Hematopoietic multipotent progenitor cell treated with erythropoietin and hydrocortisone succinate and interleukin-3 and kit ligand, for 17 days (in vitro differentiated cells): ENCODE results near the gene GLI1.

Experiments
- DNase-seq: peaks from one replicate; pipeline ENCODE4 v3.0.0-alpha.2; 2015; ENCODE audit warnings: low spot score

GLI1 gene

DNA sequence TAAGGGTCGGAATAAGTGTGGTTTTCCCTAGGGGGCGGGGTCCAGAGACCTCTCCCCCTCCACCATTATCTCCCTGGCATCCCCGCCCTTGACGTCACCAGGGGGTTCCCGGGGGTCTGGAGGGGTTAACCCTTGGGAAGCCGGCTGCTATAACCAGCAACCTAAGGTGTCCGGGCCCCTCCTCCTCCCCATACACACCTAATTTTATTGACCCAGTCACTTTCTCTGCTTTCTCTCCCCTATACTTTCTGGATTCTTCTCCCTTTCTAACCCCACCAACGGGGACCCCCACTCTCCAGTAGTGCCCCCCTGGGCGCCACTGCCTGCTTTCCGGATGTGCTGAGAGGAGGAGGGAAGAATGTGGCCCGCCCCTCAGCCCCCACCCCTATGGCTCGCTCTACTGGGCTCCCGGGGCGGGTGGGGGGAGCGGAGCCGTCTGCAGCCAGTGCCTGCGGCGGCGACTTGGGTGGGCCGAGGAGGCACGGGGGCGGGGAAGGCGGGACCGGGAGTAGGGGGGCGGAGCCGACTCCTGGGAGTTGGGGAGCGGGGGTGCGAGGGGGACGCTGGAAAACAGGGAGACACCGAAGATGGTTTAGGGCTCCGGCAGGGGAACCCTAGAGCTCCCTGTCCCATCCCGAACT lies 1.8 kb downstream of the GLI1 start:
- DNase-seq = no peak

DNA sequence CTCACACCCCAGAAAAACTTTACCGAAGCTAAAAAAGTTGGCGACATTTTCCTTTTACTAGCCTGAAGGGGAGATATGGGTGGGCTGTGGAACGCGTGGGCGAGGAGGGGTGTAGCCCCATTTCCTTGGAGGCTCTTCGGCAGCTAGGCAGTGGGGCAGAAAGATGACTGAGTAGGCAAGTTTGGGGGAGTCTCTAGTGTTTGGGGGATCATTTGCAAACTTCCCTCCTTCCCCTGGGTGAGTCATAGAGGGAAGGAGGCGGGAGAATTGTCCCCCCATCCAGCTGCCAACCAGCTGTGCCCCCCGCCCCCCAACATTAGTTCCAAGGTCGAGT lies 2.3 kb downstream of the GLI1 start:
- no peak for DNase-seq

DNA sequence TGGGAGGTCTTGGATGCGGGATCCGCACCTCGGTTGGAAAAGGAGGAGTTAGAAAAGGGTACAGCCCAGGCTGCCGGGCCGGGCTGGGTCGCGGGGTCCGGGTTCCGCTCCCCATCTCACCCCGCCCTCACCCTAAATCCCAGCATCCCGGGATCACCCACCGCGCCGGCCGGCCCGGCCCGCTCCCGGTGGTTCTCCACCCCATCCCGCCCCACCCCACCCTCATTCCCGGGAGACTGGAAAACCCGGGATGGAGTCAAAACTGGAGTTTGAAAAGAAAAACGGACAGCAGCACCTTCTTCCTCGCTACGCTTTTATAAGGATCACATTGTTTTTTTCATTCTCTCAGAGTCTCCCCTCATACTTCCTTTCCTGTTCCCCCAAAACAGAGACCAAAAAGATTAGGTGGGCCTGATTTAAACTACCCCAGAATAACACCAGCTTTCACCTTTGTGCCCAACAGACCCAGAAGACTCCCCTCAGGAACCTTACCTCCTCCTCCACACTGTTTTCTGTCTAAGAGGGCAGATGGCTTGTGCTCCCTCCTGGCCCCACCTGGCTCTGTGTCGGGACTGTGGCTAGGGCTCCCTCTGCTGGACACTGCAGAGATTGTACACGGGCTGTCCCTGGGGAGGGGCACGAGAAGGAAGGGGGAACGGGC lies 2.8 kb downstream of the GLI1 start:
- DNase-seq = peak; percentile 88

DNA sequence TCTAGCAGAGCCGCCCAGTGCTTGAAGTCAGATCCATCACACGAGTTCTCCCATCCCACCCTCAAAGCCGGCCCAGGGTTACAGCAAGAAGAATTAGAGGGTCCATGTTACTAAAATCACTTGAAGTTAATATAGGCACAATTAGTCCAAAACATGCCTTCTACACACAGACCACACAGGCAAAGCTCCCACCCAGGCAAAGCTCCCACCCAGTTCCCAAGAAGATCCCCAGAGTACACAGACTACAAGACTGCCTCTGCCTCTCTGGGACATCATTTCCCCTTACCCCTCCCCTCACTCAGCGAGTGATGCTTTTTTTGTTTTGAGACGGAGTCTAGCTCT lies 3.3 kb downstream of the GLI1 start:
- no peak for DNase-seq

DNA sequence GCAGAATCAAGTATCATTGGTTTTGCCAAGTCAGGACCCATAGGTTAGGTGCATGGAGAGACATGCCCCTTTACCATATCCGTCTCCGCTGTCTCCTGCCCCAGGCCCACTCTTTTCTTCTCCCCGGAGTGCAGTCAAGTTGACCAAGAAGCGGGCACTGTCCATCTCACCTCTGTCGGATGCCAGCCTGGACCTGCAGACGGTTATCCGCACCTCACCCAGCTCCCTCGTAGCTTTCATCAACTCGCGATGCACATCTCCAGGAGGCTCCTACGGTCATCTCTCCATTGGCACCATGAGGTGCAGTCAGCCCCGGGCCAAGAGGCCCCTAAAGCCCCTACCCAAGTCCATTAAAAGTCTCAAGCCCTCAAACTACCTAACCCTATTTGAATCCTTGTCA lies 5.0 kb downstream of the GLI1 start:
- no peak for DNase-seq

DNA sequence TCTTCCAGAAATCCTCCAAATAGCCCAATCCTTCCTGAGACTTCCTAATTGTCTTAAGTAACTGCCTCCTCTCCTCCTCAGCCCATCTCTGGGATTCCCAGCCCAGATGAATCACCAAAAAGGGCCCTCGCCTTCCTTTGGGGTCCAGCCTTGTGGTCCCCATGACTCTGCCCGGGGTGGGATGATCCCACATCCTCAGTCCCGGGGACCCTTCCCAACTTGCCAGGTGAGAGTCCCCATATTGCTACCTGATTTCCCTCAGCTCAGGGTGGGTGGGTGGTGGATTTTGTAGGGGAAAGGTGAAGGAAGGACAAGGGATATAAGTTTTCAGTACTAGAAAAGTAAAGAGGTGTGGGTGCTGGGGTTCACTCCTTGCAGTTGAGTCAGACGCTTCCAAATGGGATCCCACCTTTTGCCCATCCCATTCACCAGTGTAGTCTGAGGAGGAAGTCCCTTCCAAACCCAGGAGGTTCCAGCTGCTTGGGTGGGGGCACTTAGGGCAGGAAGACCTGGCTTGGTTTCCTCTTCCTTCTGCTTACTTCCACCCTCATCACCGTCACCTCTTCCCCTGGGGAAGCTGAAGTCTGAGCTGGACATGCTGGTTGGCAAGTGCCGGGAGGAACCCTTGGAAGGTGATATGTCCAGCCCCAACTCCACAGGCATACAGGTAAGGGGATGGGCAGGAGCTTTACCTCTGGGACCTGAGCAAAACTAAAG lies 5.6 kb downstream of the GLI1 start:
- DNase-seq = no peak

DNA sequence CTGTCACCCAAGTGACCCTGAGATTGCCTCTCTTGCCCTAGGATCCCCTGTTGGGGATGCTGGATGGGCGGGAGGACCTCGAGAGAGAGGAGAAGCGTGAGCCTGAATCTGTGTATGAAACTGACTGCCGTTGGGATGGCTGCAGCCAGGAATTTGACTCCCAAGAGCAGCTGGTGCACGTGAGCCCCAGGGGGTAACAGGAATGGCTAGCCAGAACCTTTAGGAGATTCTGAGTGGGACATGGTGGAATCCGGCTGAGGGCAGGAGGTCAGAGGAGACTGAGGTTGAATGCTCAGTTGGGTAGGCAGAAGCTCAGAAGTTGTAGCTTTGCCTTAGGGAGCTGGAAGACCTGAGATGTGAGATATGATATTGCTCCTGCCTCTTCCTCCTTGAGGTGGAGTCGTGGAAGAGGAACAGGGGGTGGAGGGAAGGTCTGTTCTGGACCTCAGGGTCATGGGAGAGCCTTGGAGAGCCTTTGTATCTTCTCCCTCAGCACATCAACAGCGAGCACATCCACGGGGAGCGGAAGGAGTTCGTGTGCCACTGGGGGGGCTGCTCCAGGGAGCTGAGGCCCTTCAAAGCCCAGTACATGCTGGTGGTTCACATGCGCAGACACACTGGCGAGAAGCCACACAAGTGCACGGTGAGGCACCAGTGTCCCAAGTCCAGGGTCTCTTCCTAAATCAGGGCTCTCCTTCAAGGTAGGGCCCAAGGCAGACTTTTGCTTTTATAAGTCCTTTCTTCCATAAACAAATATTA lies 6.3 kb downstream of the GLI1 start:
- DNase-seq = no peak

DNA sequence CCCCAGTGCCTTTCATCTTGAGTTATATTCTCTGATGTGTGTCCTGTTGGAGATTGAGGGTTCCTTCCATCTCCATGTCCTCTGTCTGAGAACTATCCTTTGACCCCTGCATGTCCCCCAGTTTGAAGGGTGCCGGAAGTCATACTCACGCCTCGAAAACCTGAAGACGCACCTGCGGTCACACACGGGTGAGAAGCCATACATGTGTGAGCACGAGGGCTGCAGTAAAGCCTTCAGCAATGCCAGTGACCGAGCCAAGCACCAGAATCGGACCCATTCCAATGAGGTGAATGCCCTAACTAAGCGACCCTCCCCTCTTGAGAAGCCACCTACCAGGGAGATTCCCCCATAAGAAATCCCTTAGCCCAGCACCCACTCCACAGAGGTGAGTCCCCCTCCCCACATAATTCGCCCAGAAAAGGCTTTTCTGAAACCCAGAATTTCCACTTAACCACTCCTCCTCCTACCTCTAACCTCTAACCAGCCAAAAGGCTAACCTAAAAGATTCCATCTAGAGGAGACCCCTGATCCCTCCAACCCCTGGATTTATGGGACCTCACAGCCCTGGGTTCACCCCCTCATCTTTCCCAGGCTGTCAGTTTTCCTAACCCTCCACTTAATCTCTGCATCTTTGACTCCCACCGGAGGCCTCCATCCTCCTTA lies 7.8 kb downstream of the GLI1 start:
- DNase-seq = no peak

DNA sequence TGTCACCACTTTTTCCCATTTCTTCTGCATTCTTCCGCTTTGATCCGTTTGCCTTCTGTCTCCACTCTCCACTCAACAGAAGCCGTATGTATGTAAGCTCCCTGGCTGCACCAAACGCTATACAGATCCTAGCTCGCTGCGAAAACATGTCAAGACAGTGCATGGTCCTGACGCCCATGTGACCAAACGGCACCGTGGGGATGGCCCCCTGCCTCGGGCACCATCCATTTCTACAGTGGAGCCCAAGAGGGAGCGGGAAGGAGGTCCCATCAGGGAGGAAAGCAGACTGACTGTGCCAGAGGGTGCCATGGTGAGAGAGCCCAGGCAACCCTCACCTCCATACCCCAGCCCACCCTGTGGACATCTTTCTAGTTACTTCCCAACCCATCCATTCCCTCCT lies 8.3 kb downstream of the GLI1 start:
- no peak for DNase-seq

DNA sequence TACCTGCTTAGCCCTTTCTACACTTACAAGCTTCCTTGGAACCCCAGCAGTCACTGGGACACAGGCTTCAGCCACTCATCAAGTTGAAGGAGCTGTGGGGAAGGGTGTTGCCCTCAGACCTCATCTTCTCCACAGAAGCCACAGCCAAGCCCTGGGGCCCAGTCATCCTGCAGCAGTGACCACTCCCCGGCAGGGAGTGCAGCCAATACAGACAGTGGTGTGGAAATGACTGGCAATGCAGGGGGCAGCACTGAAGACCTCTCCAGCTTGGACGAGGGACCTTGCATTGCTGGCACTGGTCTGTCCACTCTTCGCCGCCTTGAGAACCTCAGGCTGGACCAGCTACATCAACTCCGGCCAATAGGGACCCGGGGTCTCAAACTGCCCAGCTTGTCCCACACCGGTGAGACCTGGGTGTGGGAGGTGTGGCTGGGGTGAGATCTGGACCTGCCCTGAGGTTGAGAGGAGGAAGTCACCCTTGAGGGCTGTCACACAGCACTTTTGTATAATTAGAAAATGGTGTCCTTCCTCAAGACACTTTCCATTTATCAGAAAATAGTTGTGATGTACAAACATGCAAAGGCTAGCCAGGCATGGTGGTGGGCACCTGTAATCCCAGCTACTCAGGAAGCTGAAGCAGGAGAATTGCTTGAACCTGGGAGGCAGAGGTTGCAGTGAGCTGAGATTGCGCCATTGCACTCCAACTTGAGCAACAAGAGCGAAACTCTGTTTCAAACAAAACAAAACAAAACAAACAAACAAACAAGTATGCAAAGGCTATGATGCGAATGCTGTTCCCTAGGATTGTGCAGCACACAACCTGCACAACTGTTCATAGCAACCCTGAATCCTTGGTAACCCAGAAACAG lies 9.9 kb downstream of the GLI1 start:
- no peak for DNase-seq

DNA sequence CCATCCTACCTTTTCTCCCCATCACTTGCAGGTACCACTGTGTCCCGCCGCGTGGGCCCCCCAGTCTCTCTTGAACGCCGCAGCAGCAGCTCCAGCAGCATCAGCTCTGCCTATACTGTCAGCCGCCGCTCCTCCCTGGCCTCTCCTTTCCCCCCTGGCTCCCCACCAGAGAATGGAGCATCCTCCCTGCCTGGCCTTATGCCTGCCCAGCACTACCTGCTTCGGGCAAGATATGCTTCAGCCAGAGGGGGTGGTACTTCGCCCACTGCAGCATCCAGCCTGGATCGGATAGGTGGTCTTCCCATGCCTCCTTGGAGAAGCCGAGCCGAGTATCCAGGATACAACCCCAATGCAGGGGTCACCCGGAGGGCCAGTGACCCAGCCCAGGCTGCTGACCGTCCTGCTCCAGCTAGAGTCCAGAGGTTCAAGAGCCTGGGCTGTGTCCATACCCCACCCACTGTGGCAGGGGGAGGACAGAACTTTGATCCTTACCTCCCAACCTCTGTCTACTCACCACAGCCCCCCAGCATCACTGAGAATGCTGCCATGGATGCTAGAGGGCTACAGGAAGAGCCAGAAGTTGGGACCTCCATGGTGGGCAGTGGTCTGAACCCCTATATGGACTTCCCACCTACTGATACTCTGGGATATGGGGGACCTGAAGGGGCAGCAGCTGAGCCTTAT lies 10.8 kb downstream of the GLI1 start:
- DNase-seq = no peak

DNA sequence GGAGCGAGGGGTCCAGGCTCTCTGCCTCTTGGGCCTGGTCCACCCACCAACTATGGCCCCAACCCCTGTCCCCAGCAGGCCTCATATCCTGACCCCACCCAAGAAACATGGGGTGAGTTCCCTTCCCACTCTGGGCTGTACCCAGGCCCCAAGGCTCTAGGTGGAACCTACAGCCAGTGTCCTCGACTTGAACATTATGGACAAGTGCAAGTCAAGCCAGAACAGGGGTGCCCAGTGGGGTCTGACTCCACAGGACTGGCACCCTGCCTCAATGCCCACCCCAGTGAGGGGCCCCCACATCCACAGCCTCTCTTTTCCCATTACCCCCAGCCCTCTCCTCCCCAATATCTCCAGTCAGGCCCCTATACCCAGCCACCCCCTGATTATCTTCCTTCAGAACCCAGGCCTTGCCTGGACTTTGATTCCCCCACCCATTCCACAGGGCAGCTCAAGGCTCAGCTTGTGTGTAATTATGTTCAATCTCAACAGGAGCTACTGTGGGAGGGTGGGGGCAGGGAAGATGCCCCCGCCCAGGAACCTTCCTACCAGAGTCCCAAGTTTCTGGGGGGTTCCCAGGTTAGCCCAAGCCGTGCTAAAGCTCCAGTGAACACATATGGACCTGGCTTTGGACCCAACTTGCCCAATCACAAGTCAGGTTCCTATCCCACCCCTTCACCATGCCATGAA lies 11.5 kb downstream of the GLI1 start:
- DNase-seq = no peak

DNA sequence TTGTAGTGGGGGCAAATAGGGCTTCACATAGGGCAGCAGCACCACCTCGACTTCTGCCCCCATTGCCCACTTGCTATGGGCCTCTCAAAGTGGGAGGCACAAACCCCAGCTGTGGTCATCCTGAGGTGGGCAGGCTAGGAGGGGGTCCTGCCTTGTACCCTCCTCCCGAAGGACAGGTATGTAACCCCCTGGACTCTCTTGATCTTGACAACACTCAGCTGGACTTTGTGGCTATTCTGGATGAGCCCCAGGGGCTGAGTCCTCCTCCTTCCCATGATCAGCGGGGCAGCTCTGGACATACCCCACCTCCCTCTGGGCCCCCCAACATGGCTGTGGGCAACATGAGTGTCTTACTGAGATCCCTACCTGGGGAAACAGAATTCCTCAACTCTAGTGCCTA lies 12.1 kb downstream of the GLI1 start:
- no peak for DNase-seq

DNA sequence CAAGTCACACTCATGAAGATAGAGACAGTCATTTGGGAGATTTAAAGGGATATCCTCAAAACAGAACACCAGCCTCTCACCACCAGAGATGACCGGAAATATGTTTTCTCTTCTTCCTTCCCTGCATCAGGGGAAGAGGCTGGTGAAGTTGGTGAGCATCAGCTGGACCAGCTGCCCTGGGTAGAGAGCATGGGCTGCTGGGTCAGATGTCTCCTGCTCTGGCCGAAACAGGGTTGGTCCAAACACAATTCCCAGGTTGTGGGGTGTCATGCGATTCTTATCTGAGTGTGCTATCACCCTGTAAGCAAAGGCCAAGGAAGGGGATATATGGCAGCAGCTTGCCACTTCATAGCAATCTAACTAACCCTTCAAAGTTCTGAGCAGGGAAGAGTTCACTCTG lies 12.8 kb downstream of the GLI1 start:
- DNase-seq = no peak

DNA sequence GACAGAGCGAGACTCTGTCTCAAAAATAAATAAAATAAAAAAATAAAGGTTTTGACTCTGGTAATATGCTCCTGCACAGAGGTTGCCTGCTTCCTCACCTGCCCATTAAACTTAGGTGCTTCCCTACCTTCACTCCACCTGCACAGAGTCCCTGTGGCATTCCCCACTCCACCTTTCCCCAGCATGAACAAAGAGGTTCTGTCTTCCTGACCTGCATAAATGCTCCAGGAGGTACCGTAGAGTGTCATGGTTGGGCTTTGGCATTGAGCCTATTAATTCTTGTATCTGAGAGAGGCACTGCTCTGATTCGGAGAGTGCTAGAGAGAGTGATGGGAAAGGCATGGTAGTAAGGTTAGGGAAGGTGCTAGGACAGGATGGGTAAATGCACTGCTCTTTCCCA lies 13.8 kb downstream of the GLI1 start:
- DNase-seq = no peak

DNA sequence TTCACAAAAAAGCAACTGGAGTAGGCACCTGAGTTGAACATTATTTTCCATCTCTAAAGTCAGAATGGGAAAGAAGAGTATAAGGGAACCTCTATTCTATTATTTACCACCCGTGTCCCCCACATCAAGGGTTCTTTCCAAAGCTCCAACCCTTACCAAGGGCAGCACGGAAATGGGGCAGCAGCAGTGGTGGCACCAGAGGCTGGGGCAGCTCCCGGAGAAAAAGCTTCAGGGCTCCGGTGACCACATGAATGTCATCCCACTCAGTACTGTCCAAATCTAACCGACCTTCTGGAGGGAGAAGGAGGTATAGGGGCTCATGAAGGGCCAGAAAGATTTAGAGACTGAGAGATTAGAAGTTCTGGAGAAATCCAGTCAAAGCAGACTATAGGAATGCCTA lies 14.3 kb downstream of the GLI1 start:
- no peak for DNase-seq

DNA sequence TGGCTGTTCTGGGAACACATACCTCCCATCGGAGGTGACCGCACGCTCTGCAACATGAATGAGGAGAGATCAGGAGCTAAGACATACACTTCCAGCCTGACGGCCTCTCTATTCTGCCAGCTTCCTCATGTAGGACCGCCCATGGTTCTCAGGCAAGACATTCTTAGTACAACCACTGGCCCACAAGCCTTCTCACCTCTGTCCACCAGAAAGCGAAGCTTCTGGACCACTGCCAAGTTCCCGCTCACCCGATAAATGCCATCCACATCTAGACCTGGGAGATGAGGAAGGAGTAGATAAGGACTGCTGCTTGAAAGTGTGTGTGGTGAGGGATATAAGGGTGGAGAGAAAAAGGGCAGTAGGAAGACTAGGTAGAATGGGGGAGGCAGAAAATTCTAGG lies 14.8 kb downstream of the GLI1 start:
- DNase-seq = no peak

DNA sequence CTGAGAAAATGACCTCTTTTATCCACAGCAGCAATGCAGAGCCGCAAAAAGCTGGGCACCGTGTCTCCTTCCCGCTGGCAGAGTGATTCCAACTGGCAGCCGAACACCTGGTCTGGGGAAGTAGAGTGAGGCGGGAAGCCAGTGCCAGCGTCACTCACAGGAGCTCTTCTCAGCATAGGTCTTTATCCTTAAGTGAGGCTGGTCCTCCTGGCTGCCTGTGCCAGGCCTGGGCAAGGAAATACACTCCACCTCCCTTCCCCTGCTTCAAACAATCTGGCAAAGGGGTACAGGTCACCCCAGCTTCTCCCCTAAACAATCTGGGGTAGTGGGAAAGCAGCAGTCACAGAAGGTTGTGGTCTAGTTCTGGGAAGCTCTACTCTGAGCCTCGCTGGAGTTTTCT lies 15.3 kb downstream of the GLI1 start:
- no peak for DNase-seq

DNA sequence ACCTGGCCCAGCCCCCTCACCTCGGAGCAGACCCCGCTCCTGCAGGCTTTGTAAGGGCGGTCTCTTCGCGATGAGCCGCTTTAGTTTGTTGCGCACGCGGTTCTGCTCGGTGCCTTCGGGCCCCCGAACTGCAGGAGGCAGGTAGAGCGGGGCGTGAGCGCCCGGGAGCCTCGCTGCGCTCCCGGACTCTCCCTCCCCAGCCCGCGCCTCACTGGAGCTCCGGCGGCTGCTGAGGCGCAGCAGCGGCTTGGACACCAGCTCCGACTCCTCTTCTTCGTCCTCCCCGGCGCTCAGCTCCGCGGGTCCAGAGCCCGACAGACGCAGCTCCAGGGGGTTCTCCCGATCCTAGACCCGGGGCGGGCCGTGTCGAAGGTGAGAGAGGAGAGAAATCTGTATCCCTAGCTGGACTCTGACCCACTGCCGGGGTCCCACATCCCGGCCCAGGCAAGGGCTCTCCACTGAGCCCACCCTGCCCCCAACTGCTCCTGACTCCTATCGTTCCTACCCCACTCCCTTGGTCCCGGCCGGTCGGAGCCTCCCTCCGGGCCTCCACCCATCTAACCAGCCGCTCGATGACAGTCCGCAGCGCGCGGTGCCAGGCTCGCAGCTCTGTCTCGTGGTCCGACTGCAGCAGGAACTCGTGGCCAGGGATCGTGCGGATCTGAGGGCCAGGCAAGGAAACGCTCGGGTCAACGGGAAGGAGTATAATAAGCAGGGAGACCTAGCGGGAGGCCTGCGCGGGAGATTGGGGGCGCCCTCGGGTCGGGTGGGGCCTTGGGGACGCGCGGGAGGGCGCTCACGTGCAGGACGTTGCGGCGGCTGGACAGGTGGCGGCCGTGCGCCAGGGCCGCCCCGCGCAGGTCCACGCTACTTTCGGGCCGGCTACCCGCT lies 15.9 kb downstream of the GLI1 start:
- no peak for DNase-seq
